Activated T-cell treated with anti-CD3 and anti-CD28 coated beads, Interleukin-2, amount 50 U/mL, for 72 hours (primary cell): Measurements from ENCODE around the gene SPDYE1. TPM values are rescaled to one million over a fixed set of nuclear protein-coding genes. Genes with fewer than 3 reads are reported as not detected.
"Not testable (repeated sequence)": the region's sequence is repeated elsewhere in the genome, so short reads cannot be mapped to it uniquely, and the experiment has no call there.

ENCODE experiments used
- ATAC-seq, 2 donors: fragments of 150-1000 bp; cut with Tn5 transposase; replicated peaks in 1 of 2; 2 replicates each; pipeline ENCODE4 v1.10.0; 2021; ENCODE audit warnings: moderate library complexity in 2 of 2, mild to moderate bottlenecking in 1 of 2
- DNase-seq, 2 donors: peaks; one replicate each; pipeline ENCODE4 v3.0.0; 2021 to 2022; ENCODE audit warnings: mixed read lengths in 1 of 2
- H3K27ac Mint-ChIP-seq: one replicate; pipeline ENCODE4 v1.8.0; 2022; ENCODE audit warnings: mild to moderate bottlenecking, moderate library complexity, mixed read lengths
- H3K27me3 Mint-ChIP-seq: one replicate; pipeline ENCODE4 v1.8.0; 2022; ENCODE audit warnings: low read depth, mixed read lengths
- H3K36me3 Mint-ChIP-seq, 2 donors: one replicate each; pipeline ENCODE4 v1.8.0; 2022; ENCODE audit warnings: mixed read lengths in 2 of 2, mild to moderate bottlenecking in 1 of 2; ENCODE audit not compliant: insufficient read depth in 2 of 2
- H3K4me1 Mint-ChIP-seq: one replicate; pipeline ENCODE4 v1.8.0; 2022; ENCODE audit warnings: low read depth, mixed read lengths
- H3K4me3 Mint-ChIP-seq, 2 donors: one replicate each; pipeline ENCODE4 v1.8.0; 2022; ENCODE audit warnings: mild to moderate bottlenecking in 2 of 2, mixed read lengths in 2 of 2, moderate library complexity in 2 of 2
- H3K9me3 Mint-ChIP-seq, 2 donors: one replicate each; pipeline ENCODE4 v1.8.0; 2022; ENCODE audit warnings: mixed read lengths in 2 of 2
- total RNA-seq, 2 donors: library from RNA; stranded (reverse); gene quantifications; one replicate each; pipeline ENCODE4 v1.2.3, GENCODE V29; 2022

Gene SPDYE1
- total RNA-seq, 2 donors from 2014 or later: not detected

- H3K27ac Mint-ChIP-seq, H3K4me1 Mint-ChIP-seq, ATAC-seq: not testable (repeated sequence)
These were observed 19.6 kb upstream of the SPDYE1 start for GRCh38 chr7:43978102-43978501.

GRCh38 chr7:43982848-43983247 lies 14.8 kb upstream of the SPDYE1 start:
- H3K9me3 Mint-ChIP-seq, ATAC-seq, DNase-seq, H3K4me3 Mint-ChIP-seq, H3K27ac Mint-ChIP-seq, H3K27me3 Mint-ChIP-seq, H3K4me1 Mint-ChIP-seq, H3K36me3 Mint-ChIP-seq: not testable (repeated sequence)

More at GRCh38 chr7:43978102-43978501, 19.6 kb upstream of the SPDYE1 start:
- not testable (repeated sequence) for H3K9me3 Mint-ChIP-seq, H3K27me3 Mint-ChIP-seq, H3K4me3 Mint-ChIP-seq, H3K36me3 Mint-ChIP-seq, DNase-seq

DNA sequence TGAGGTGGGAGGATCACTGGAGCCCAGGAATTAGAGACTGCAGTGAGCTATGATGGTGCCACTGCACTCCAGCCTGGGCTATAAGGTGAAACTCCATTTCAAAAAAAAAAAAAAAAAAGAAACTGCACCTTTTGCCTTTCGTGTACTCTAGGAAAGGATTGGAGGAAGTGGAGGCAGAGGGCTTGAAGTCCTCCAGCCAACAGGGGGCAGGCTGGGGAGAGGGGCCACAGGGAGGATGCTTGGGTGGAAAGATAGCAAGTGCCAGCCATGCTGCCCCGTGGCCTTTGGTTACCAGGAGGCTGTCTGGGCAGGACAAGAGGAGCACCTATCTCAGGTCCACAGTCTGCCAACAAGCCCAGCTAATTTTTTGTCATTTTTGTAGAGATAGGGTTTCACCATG lies 14.0 kb upstream of the SPDYE1 start:
- not testable (repeated sequence) for H3K4me1 Mint-ChIP-seq, H3K4me3 Mint-ChIP-seq, ATAC-seq, H3K27ac Mint-ChIP-seq, H3K36me3 Mint-ChIP-seq, DNase-seq, H3K27me3 Mint-ChIP-seq, H3K9me3 Mint-ChIP-seq

GRCh38 chr7:43985904-43986864 lies 11.5 kb upstream of the SPDYE1 start:
- DNase-seq (peak; percentile 84 to 95), ATAC-seq (peak; percentile 87 to 94)
- not testable (repeated sequence) for H3K36me3 Mint-ChIP-seq, H3K4me1 Mint-ChIP-seq, H3K27me3 Mint-ChIP-seq, H3K9me3 Mint-ChIP-seq, H3K27ac Mint-ChIP-seq
- H3K4me3 Mint-ChIP-seq: peak overlapping the region in 1 of 2 donors; percentile 41

DNA sequence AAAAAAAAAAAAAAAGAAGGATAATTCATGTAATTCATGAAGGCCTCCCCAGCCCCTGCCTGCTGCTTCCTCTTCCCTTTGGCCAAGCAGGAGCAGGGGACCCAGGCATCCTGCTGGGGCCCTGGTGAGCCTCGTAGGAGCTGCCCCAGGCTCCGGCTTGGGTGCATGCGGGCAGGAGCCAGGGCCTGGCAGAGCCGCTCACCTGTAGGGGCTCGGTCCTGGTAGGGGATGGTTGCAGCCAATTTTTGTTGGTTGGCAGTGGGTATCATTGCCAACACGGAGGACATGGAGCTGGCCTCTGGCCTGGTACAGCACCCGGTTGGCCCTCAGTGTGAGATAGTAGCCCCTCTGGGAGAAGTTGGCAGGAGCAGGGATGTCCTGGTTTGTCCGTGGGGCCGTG lies 10.2 kb upstream of the SPDYE1 start:
- not testable (repeated sequence) for ATAC-seq, H3K9me3 Mint-ChIP-seq, H3K4me1 Mint-ChIP-seq, H3K27me3 Mint-ChIP-seq, DNase-seq, H3K36me3 Mint-ChIP-seq, H3K4me3 Mint-ChIP-seq, H3K27ac Mint-ChIP-seq

DNA sequence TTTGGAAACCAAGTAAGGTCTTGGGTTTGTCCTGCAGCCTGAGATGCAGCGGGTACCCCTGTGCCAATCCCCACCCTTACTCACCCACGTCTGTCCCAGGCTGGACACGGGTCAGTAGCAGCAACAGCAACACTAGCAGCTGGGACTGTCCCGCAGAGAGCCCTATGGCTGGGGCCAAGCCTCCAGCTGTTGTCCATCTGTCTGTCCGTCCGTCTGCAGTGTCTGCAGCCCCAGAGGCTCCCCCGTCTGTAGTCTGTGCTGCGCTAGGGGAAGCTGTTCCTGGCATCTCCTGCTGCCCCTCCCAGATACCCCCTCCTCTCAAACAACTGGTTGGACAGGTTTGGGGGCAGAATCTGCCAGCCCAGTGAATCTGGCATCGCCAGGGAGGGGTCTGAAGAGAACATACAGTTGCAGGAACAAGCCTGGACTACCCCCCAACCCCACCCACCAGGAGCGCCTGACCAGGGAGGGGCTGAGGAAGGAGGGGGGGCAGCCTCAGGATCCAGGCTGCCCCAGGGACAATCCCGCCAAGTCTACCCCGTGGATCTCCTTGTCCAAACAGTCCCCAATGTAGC lies 7.6 kb upstream of the SPDYE1 start:
- not testable (repeated sequence) for H3K27ac Mint-ChIP-seq, DNase-seq, H3K4me3 Mint-ChIP-seq, H3K9me3 Mint-ChIP-seq, H3K36me3 Mint-ChIP-seq, H3K4me1 Mint-ChIP-seq, H3K27me3 Mint-ChIP-seq, ATAC-seq

- not testable (repeated sequence) for ATAC-seq
These were observed 6.9 kb upstream of the SPDYE1 start for GRCh38 chr7:43990829-43991228.

GRCh38 chr7:43992896-43993295 lies 4.8 kb upstream of the SPDYE1 start:
- ATAC-seq (peak; percentile 60 to 76), DNase-seq (peak in 1 of 2 donors; percentile 19)
- H3K36me3 Mint-ChIP-seq, H3K27ac Mint-ChIP-seq, H3K27me3 Mint-ChIP-seq, H3K4me3 Mint-ChIP-seq, H3K9me3 Mint-ChIP-seq, H3K4me1 Mint-ChIP-seq: not testable (repeated sequence)

More at GRCh38 chr7:43990829-43991228, 6.9 kb upstream of the SPDYE1 start:
- H3K4me3 Mint-ChIP-seq, H3K27ac Mint-ChIP-seq, H3K27me3 Mint-ChIP-seq, H3K4me1 Mint-ChIP-seq, H3K9me3 Mint-ChIP-seq, DNase-seq, H3K36me3 Mint-ChIP-seq: not testable (repeated sequence)

DNA sequence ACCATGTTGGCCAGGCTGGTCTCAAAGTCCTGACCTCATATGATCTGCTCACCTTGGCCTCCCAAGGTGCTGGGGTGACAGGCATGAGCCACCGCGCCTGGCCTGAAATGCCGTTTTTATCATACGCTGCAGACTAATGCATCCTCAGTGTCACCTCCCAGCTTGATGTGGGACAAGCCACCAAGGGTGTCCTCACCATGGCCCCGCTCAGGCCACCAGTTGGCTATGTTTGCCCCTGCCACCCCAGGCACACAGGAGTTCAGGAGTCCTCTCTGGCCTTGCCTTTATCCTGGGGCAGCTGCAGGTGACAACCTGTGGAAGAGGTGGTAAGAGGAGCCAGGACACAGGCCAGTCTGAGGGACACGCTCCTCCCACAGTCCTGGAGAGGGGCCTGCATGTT lies 3.0 kb upstream of the SPDYE1 start:
- DNase-seq, H3K4me1 Mint-ChIP-seq, H3K27me3 Mint-ChIP-seq, H3K36me3 Mint-ChIP-seq, H3K4me3 Mint-ChIP-seq, ATAC-seq, H3K27ac Mint-ChIP-seq, H3K9me3 Mint-ChIP-seq: not testable (repeated sequence)

DNA sequence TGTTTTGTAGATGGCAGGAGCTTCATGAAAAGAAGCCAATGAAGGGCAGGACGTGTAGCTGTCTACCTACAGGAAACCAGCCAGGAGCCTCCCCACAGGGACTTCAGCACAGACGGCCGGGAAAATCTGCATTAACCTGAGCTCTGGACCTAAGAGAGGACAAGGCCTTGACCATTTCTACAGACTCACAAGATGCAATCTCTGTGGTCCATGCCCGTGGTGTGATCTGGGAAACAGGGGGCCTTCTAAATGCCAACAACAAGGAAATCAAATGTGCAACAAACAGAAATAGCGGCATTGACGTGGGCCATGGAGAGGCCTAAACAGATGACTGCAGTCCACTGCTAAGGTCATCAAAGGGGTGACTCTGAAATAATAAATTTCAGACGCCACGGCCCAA lies 14.4 kb downstream of the SPDYE1 start:
- not testable (repeated sequence) for DNase-seq, H3K27me3 Mint-ChIP-seq, H3K4me1 Mint-ChIP-seq, H3K9me3 Mint-ChIP-seq, H3K4me3 Mint-ChIP-seq, ATAC-seq, H3K27ac Mint-ChIP-seq, H3K36me3 Mint-ChIP-seq

DNA sequence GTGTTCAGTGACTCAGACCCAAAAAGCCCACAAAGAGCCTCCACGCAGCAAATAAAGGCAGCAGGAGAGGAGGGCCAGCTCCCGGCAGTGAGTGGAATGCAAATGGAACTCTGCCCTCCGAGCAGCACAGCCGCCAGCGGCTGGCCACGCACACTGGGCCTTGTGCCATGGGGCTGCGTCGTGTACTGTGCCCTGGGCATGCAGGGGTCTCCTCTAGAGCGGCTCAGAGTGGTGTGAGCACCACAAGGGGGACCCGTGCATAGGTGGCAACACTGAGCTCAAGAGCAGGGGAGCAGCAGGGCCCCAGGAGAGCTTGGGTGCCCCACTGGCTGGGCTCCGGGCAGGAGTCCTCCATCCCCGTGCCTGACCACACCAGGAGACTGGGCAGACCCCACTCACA lies 17.4 kb downstream of the SPDYE1 start:
- not testable (repeated sequence) for H3K9me3 Mint-ChIP-seq, H3K36me3 Mint-ChIP-seq, ATAC-seq, H3K27me3 Mint-ChIP-seq, H3K4me3 Mint-ChIP-seq, DNase-seq, H3K27ac Mint-ChIP-seq, H3K4me1 Mint-ChIP-seq

- ATAC-seq: peak; percentile 85 to 88
- DNase-seq: peak; percentile 99
- Mint-ChIP-seq H3K4me3 (peak overlapping the region; percentile 85 to 89), H3K27ac (peak overlapping the region; percentile 86), H3K4me1 (peaks cover 33% of the 10 kb centered on the region)
- H3K36me3 Mint-ChIP-seq, H3K27me3 Mint-ChIP-seq, H3K9me3 Mint-ChIP-seq: not testable (repeated sequence)
These were observed 21.4 kb downstream of the SPDYE1 start for GRCh38 chr7:44018857-44019807.

DNA sequence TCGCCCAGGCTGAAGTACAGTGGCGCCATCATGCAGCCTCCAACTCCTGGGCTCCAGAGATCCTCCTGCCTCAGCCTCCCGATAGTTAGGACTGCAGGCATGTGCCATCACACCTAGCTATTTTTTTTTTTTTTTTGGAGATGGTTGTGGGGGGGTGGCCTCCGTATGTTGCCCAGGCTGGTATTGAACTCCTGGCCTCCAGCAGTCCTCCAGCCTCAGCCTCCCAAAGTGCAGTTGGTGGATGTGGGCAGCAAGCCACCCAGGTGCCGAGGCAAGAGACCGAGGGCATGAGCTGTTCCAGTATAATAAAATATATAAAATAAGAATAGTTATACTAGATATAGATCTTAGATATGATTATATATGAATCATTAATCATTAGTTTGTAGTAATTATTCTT lies 22.1 kb downstream of the SPDYE1 start:
- H3K4me1 Mint-ChIP-seq: peaks cover 33% of the 10 kb centered on the region
- not testable (repeated sequence) for DNase-seq, H3K27me3 Mint-ChIP-seq, H3K36me3 Mint-ChIP-seq, H3K4me3 Mint-ChIP-seq, ATAC-seq, H3K27ac Mint-ChIP-seq, H3K9me3 Mint-ChIP-seq
